NCI-H1417 (cell line): ENCODE results near the gene SFXN5.

Source experiments
- DNase-seq, 3 experiments: peaks; one replicate each; lab custom pipeline; 2025; lab: John Stamatoyannopoulos, UW

SFXN5 gene

GRCh38 chr2:73043929-73044832 is 27.3 kb downstream of the SFXN5 start:
- no peak for DNase-seq

GRCh38 chr2:73043276-73043675 is 28.2 kb downstream of the SFXN5 start:
- no peak for DNase-seq

- peak in 2 of 3 experiments; percentile 57 to 68 for DNase-seq
These were observed 33.4 kb downstream of the SFXN5 start for GRCh38 chr2:73037947-73038585.

GRCh38 chr2:73036766-73037165 is 34.7 kb downstream of the SFXN5 start:
- DNase-seq: no peak

GRCh38 chr2:73035899-73036711 is 35.4 kb downstream of the SFXN5 start:
- DNase-seq: no peak

GRCh38 chr2:73034661-73035375 is 36.7 kb downstream of the SFXN5 start:
- DNase-seq: no peak

- no peak for DNase-seq
These were observed 37.6 kb downstream of the SFXN5 start for GRCh38 chr2:73033766-73034381.

GRCh38 chr2:73033142-73033765 is 38.3 kb downstream of the SFXN5 start:
- DNase-seq: no peak

GRCh38 chr2:73032702-73033097 is 38.8 kb downstream of the SFXN5 start:
- DNase-seq: no peak

- DNase-seq: no peak
These were observed 39.5 kb downstream of the SFXN5 start for GRCh38 chr2:73031725-73032701.

- no peak for DNase-seq
These were observed 40.3 kb downstream of the SFXN5 start for GRCh38 chr2:73031095-73031678.

GRCh38 chr2:73028841-73029240 is 42.7 kb downstream of the SFXN5 start:
- DNase-seq: peak in 2 of 3 experiments; percentile 6 to 48

GRCh38 chr2:73027340-73027739 is 44.2 kb downstream of the SFXN5 start:
- DNase-seq: no peak

- no peak for DNase-seq
These were observed 48.0 kb downstream of the SFXN5 start for GRCh38 chr2:73023497-73023896.

- no peak for DNase-seq
These were observed 49.4 kb downstream of the SFXN5 start for GRCh38 chr2:73022024-73022568.

- DNase-seq: no peak
These were observed 50.0 kb downstream of the SFXN5 start for GRCh38 chr2:73021371-73022010.

GRCh38 chr2:73020657-73021370 is 50.7 kb downstream of the SFXN5 start:
- no peak for DNase-seq

- no peak for DNase-seq
These were observed 51.2 kb downstream of the SFXN5 start for GRCh38 chr2:73020306-73020656.
